ENCODE measurements around the gene SPN. TPM values are rescaled to one million over a fixed set of nuclear protein-coding genes. Genes with fewer than 3 reads are reported as not detected.

SPN gene
- total and polyA plus RNA-seq, 2 donors (not counting 3 experiments of a cell fraction or from before 2014, with no cell fraction given): not detected

GRCh38 chr16:29645694-29646187, 17.3 kb upstream of the SPN start:
- no peak overlapping the region for H3K4me3 ChIP-seq (replicated peaks in 1 of 3; ENCODE audit: insufficient read depth in 1 of 3, low read depth in 1 of 3, low read length in 3 of 3)
- H3K9me3 ChIP-seq (replicated peaks; ENCODE audit: control insufficient read depth, insufficient read depth, low read length): no peaks in the 10 kb centered on the region
- CTCF ChIA-PET: interaction anchor here (1.0 kb wide), 1 partner anchor 10 kb away, joined by 3 read pairs; no protein-coding TSS in a partner anchor
- H3K36me3 ChIP-seq (ENCODE audit: control insufficient read depth in 2 of 2, extremely low read depth in 1 of 2, insufficient read depth in 2 of 2, low read length in 2 of 2): no peaks in the 10 kb centered on the region
- no peak for TF ChIP-seq JUN (IDR thresholded peaks at IDR 0.05; ENCODE audit: borderline replicate concordance, insufficient read depth, insufficient read length, low read depth)
- TF ChIP-seq MAX (IDR thresholded peaks at IDR 0.05; ENCODE audit: insufficient read depth, insufficient read length): no peak
- TF ChIP-seq POLR2A (IDR thresholded peaks at IDR 0.05; ENCODE audit: low read depth, low read length): no peak
- no peak for TF ChIP-seq MYC (IDR thresholded peaks at IDR 0.05; ENCODE audit: low read depth, low read length)
- no peak for TF ChIP-seq CTCF (IDR thresholded peaks at IDR 0.05; ENCODE audit: extremely low read depth in 1 of 2, insufficient read depth in 1 of 2, low read depth in 1 of 2, low read length in 2 of 2)
- no peak for TF ChIP-seq POLR2AphosphoS5 (IDR thresholded peaks at IDR 0.05; ENCODE audit: insufficient read depth, low read depth, low read length)
- no peak for TF ChIP-seq EZH2 (IDR thresholded peaks at IDR 0.05; ENCODE audit: borderline replicate concordance, low read depth, low read length, severe bottlenecking)
- TF ChIP-seq GATA2 (IDR thresholded peaks at IDR 0.05; ENCODE audit: insufficient read depth, insufficient read length, low read depth, low read length): no peak
- no peak for TF ChIP-seq FOS (IDR thresholded peaks at IDR 0.05; ENCODE audit: borderline replicate concordance, insufficient read depth, low read length)
- FAIRE-seq: no peak
- no peak overlapping the region for H3K27ac ChIP-seq (ENCODE audit: insufficient read depth, low read depth, low read length)
- no peak for DNase-seq (ENCODE audit: low read depth, low spot score)
- intact Hi-C loops (cut with micrococcal nuclease): no loop called here
- H2AFZ ChIP-seq (ENCODE audit: low read depth, low read length): peak overlapping the region; percentile 51
- no peak overlapping the region for H3K4me2 ChIP-seq (ENCODE audit: insufficient read depth, low read length)
- H3K79me2 ChIP-seq (ENCODE audit: control insufficient read depth, insufficient read depth, low read length): no peaks in the 10 kb centered on the region
- no peaks in the 10 kb centered on the region for H4K20me1 ChIP-seq (replicated peaks; ENCODE audit: control insufficient read depth, extremely low read depth, insufficient read depth, low read length)
- no TSS peak for BruUV-seq (replicated peaks)
- H3K9me1 ChIP-seq (replicated peaks; ENCODE audit: control insufficient read depth, extremely low read depth, insufficient read depth, low read length): no peaks in the 10 kb centered on the region
- no peaks in the 10 kb centered on the region for H3K4me1 ChIP-seq (ENCODE audit: control insufficient read depth, extremely low read depth, insufficient read depth, low read length)
- POLR2A ChIA-PET: no interaction called here
- H3K27me3 ChIP-seq (ENCODE audit: control insufficient read depth in 2 of 2, insufficient read depth in 2 of 2, low read length in 2 of 2): peaks cover 0 to 3% of the 10 kb centered on the region in 2 experiments
- no peak overlapping the region for H3K9ac ChIP-seq (replicated peaks; ENCODE audit: extremely low read depth, insufficient read depth, low read length)
- dilution Hi-C loops (cut with MboI; ENCODE audit: extremely low pct_ligation_motif_present, low sequenced_read_pairs): no loop called here
